PC-3 (cell line): Measurements from ENCODE around the gene TXNRD1. TPM values are rescaled to one million over a fixed set of nuclear protein-coding genes. Genes with fewer than 3 reads are reported as not detected.
A peak's percentile ranks its signal among the peaks of the same experiment; 100 is the strongest.

Experiments used
- ATAC-seq: fragments of 200-7000 bp; cut with Tn5 transposase; 2 replicates; pipeline ENCODE4 v1.9.1; 2020; ENCODE audit warnings: mild to moderate bottlenecking, moderate library complexity
- BruUV-seq: library from RNA; stranded (reverse); fragments of 400-500 nt; replicated peaks from 2 replicates; lab custom pipeline; 2021; lab: Mats Ljungman, UMichigan
- CTCF ChIA-PET: fragments of 300-600 bp; sonication (Branson Sonifier 250); formaldehyde crosslinking; loops from one replicate; lab custom pipeline; 2022; ENCODE audit warnings: antibody characterized with exemption; lab: Charles Lee
- POLR2A ChIA-PET: fragments of 300-600 bp; sonication (Branson Sonifier 250); formaldehyde crosslinking; loops from one replicate; lab custom pipeline; 2022; ENCODE audit warnings: antibody characterized with exemption; ENCODE audit not compliant: unreplicated experiment; lab: Charles Lee
- DNase-seq: peaks from one replicate; pipeline ENCODE4 v3.0.0-alpha.2; 2015
- H2AFZ ChIP-seq: fragments of 300-600 bp; sonication (generic); 2 replicates; pipeline ENCODE4 v1.6.0; 2016; ENCODE audit warnings: antibody characterized with exemption, low read length
- H3F3A ChIP-seq: fragments of 300-600 bp; sonication (generic); one replicate; pipeline ENCODE4 v1.6.0; 2017; ENCODE audit warnings: antibody characterized with exemption, low read length, control low read depth, mild to moderate bottlenecking; ENCODE audit not compliant: unreplicated experiment
- H3K27ac ChIP-seq: fragments of 300-600 bp; sonication (generic); 2 replicates; pipeline ENCODE4 v1.5.1; 2016; ENCODE audit warnings: mild to moderate bottlenecking, low read length
- H3K27me3 ChIP-seq: fragments of 300-600 bp; sonication (generic); 2 replicates; pipeline ENCODE4 v1.6.1; 2016; ENCODE audit warnings: low read length, mixed read lengths
- H3K36me3 ChIP-seq: fragments of 300-600 bp; sonication (generic); 2 replicates; pipeline ENCODE4 v1.6.1; 2016; ENCODE audit warnings: low read depth, mixed run types, low read length, mixed read lengths
- H3K4me1 ChIP-seq: fragments of 300-600 bp; sonication (generic); 2 replicates; pipeline ENCODE4 v1.5.1; 2016; ENCODE audit warnings: low read length; ENCODE audit not compliant: insufficient read depth
- H3K4me2 ChIP-seq: fragments of 300-600 bp; sonication (generic); 2 replicates; pipeline ENCODE4 v1.6.0; 2016; ENCODE audit warnings: low read length
- H3K4me3 ChIP-seq: fragments of 300-600 bp; sonication (generic); 2 replicates; pipeline ENCODE4 v1.5.1; 2016; ENCODE audit warnings: mild to moderate bottlenecking, low read length, mixed read lengths
- H3K79me2 ChIP-seq: fragments of 300-600 bp; sonication (generic); 2 replicates; pipeline ENCODE4 v1.6.1; 2017; ENCODE audit warnings: low read length, mixed read lengths
- H3K9ac ChIP-seq: fragments of 300-600 bp; sonication (generic); 2 replicates; pipeline ENCODE4 v1.6.0; 2016; ENCODE audit warnings: mild to moderate bottlenecking, low read length
- H3K9me2 ChIP-seq: fragments of 300-600 bp; sonication (generic); replicated peaks from 2 replicates; pipeline ENCODE4 v1.6.1; 2016; ENCODE audit warnings: mixed run types, low read length, mixed read lengths
- H3K9me3 ChIP-seq: fragments of 300-600 bp; sonication (generic); 2 replicates; pipeline ENCODE4 v1.6.1; 2016; ENCODE audit warnings: low read length, mixed read lengths
- H4K20me1 ChIP-seq: fragments of 300-600 bp; sonication (generic); 2 replicates; pipeline ENCODE4 v1.6.1; 2016; ENCODE audit warnings: low read length, mixed read lengths
- EZH2 ChIP-seq: fragments of 300-600 bp; sonication (generic); IDR thresholded peaks from one replicate; pipeline ENCODE4 v1.6.1; 2017; ENCODE audit warnings: antibody characterized with exemption, mild to moderate bottlenecking, low read length; ENCODE audit not compliant: unreplicated experiment
- EZH2phosphoT487 ChIP-seq: fragments of 300-600 bp; sonication (generic); IDR thresholded peaks from 2 replicates; pipeline ENCODE4 v1.6.1; 2018; ENCODE audit warnings: mild to moderate bottlenecking, antibody characterized with exemption, low read length, borderline replicate concordance
- intact Hi-C: fragments of 100-400 bp; cut with micrococcal nuclease; formaldehyde crosslinking; loops from 2 replicates; pipeline ENCODE4 v1.9.0; 2023
- total RNA-seq: library from RNA; depleted of rRNA; stranded (reverse); fragments of >200 nt; gene quantifications from 2 replicates; pipeline ENCODE4 v1.2.3, GENCODE V29; 2014
- TF ChIP-seq, protein P1 (sequence below): fragments of 300-600 bp; sonication (generic); conservative IDR thresholded peaks from 2 replicates; pipeline ENCODE4 v1.5.1; 2017; ENCODE audit warnings: antibody characterized with exemption, low read depth, mild to moderate bottlenecking, low read length

The TXNRD1 gene
- total RNA-seq, 1 experiment from 2014 or later, result 419 TPM

DNA sequence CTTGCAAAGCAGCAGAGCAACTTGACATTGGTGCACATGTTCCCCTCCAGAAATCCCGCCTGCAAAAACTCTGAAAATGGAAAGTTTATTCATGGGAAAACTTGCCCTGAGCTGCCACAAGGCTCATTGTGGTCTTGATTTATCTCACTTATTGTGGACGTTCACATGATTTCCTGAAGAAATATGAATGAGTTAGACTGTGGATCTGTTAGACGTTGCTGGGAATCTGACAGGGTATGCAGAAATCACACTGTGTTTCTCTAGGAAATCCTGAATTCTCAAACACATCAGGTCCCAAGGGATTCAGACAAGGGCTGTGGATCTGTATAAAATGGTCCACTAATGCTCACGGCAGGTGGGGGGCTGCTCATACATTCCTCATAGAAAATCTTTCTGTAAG lies 160.2 kb downstream of the TXNRD1 start:
- H3K79me2 ChIP-seq, result no peaks in the 10 kb centered on the region
- H3K27ac ChIP-seq, result no peak overlapping the region
- H3K27me3 ChIP-seq, result no peaks in the 10 kb centered on the region
- no peak overlapping the region for H3K4me3 ChIP-seq
- DNase-seq, result no peak
- no peaks in the 10 kb centered on the region for H3K36me3 ChIP-seq
- no peaks in the 10 kb centered on the region for H3K9me3 ChIP-seq
- no peak overlapping the region for H3K9ac ChIP-seq
- no TSS peak for BruUV-seq
- H2AFZ ChIP-seq, result no peak overlapping the region
- ATAC-seq, result no peak
- H3K4me2 ChIP-seq, result no peak overlapping the region
- peaks cover 66% of the 10 kb centered on the region for H3K4me1 ChIP-seq
- peaks cover 5% of the 10 kb centered on the region for H3F3A ChIP-seq
- no peak for TF ChIP-seq EZH2phosphoT487
- TF ChIP-seq EZH2, result no peak
- no peaks in the 10 kb centered on the region for H4K20me1 ChIP-seq
- ChIA-PET POLR2A (no interaction called here), CTCF (interaction anchor here (0.7 kb wide), 1 partner anchor 458 kb away, joined by 4 read pairs; no protein-coding TSS in a partner anchor)
- no peaks in the 10 kb centered on the region for H3K9me2 ChIP-seq
- intact Hi-C loops, result loop anchor here (10.0 kb wide), 1 partner anchor 729 kb away; the partner anchor contains the start of gene WASHC4

DNA sequence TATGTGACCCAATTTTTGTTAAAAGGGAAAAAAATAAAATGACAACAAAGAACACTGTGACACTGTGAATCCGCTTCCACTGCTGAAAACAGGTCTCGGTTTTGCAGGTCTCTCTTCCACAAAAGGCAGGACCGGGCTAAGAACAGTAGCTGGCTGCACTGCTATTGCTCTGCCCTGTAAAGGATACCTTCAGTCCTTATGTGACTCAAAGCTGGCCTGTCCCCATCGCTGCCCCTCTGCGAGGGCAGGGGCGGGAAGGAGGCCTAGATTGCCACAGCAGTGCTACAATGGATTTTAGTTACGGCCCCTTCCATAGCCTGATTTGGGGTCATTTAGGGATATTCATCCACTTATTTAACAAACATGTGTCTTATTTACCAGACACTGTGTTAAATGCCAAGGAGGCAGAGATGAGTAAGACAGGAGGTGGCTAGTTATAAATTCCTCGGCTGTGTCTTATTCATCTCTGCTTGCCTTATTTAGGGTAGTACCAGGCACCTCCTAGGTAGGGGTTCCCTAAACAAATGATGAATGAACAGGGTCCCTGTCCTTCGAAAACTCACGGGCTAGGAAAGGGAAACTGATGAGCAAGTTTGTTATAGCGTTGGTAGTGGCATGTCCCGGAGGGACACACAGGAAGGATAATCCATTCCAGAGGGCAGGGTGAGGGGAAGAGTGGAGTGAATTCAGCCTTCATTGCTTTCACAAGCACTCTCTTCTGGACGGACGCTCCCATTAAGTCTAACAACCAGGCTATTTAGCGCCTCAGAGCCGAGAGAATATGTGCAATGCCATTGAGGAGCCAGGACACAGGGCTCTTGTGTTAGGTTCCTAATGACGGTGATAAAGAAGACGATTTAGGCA lies 161.3 kb downstream of the TXNRD1 start:
- ATAC-seq (peak; percentile 78), DNase-seq (peak; percentile 79)
- H3K4me2 ChIP-seq, result peak overlapping the region; percentile 75
- no TSS peak for BruUV-seq
- H3K36me3 ChIP-seq, result no peaks in the 10 kb centered on the region
- H3K27me3 ChIP-seq, result no peaks in the 10 kb centered on the region
- H3K9me3 ChIP-seq, result no peaks in the 10 kb centered on the region
- H3K79me2 ChIP-seq, result no peaks in the 10 kb centered on the region
- TF ChIP-seq EZH2phosphoT487 (no peak), EZH2 (no peak)
- TF ChIP-seq, protein P1, sequence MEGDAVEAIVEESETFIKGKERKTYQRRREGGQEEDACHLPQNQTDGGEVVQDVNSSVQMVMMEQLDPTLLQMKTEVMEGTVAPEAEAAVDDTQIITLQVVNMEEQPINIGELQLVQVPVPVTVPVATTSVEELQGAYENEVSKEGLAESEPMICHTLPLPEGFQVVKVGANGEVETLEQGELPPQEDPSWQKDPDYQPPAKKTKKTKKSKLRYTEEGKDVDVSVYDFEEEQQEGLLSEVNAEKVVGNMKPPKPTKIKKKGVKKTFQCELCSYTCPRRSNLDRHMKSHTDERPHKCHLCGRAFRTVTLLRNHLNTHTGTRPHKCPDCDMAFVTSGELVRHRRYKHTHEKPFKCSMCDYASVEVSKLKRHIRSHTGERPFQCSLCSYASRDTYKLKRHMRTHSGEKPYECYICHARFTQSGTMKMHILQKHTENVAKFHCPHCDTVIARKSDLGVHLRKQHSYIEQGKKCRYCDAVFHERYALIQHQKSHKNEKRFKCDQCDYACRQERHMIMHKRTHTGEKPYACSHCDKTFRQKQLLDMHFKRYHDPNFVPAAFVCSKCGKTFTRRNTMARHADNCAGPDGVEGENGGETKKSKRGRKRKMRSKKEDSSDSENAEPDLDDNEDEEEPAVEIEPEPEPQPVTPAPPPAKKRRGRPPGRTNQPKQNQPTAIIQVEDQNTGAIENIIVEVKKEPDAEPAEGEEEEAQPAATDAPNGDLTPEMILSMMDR, result no peak
- peak overlapping the region; percentile 61 for H3K27ac ChIP-seq
- no peaks in the 10 kb centered on the region for H4K20me1 ChIP-seq
- peak overlapping the region; percentile 44 for H2AFZ ChIP-seq
- peaks cover 59% of the 10 kb centered on the region for H3K4me1 ChIP-seq
- H3F3A ChIP-seq, result peaks cover 5% of the 10 kb centered on the region
- H3K9me2 ChIP-seq, result no peaks in the 10 kb centered on the region
- peak overlapping the region; percentile 3; the same call in 1 of the 2 replicates for H3K9ac ChIP-seq
- H3K4me3 ChIP-seq, result peak overlapping the region; percentile 11; the same call in 1 of the 2 replicates
- CTCF ChIA-PET, result interaction anchor here (0.7 kb wide), 1 partner anchor 457 kb away, joined by 4 read pairs; no protein-coding TSS in a partner anchor
- intact Hi-C loops, result loop anchor here (10.0 kb wide), 1 partner anchor 728 kb away; the partner anchor contains the start of gene WASHC4
- POLR2A ChIA-PET, result no interaction called here

DNA sequence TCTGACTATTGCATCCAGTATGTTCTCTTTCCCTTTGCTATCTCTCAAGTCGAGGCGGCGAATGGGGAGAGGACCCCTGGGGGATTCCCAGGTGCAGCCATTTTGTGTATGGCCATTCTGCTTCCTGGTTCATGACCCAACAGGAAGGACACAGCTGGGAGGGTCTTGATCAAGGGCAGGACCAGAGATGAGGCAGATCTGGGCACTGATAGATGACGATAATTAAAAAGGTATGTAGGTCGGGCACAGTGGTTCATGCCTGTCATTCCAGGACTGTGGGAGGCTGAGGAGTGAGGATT lies 161.9 kb downstream of the TXNRD1 start:
- no peaks in the 10 kb centered on the region for H3K36me3 ChIP-seq
- ChIA-PET CTCF (no interaction called here), POLR2A (no interaction called here)
- no peaks in the 10 kb centered on the region for H3K9me3 ChIP-seq
- H3K27ac ChIP-seq, result peak overlapping the region; percentile 61
- no TSS peak for BruUV-seq
- ATAC-seq (no peak), DNase-seq (no peak)
- no peak for TF ChIP-seq EZH2
- TF ChIP-seq, protein P1, result no peak
- no peak for TF ChIP-seq EZH2phosphoT487
- no peaks in the 10 kb centered on the region for H4K20me1 ChIP-seq
- peaks cover 55% of the 10 kb centered on the region for H3K4me1 ChIP-seq
- H3F3A ChIP-seq, result peaks cover 5% of the 10 kb centered on the region
- peak overlapping the region; percentile 75 for H3K4me2 ChIP-seq
- H3K9me2 ChIP-seq, result no peaks in the 10 kb centered on the region
- intact Hi-C loops, result loop anchor here (10.0 kb wide), 1 partner anchor 727 kb away; the partner anchor contains the start of gene WASHC4
- H3K27me3 ChIP-seq, result no peaks in the 10 kb centered on the region
- H2AFZ ChIP-seq, result peak overlapping the region; percentile 44; the same call in 1 of the 2 replicates
- H3K4me3 ChIP-seq, result no peak overlapping the region
- no peak overlapping the region for H3K9ac ChIP-seq
- no peaks in the 10 kb centered on the region for H3K79me2 ChIP-seq
